Neural cell (in vitro differentiated cells): ENCODE data around the gene SKI. TPM values are rescaled to one million over a fixed set of nuclear protein-coding genes. Genes with fewer than 3 reads are reported as not detected.

Source experiments
- H2AFZ ChIP-seq: fragments of 200-600, 300-800 bp; sonication (generic), shearing (Covaris generic); 2 replicates; pipeline ENCODE4 v1.6.0; 2014; ENCODE audit warnings: low read depth, mild to moderate bottlenecking, antibody characterized with exemption, low read length, moderate library complexity
- H3F3A ChIP-seq: fragments of 200-600 bp; shearing (Covaris generic); 2 replicates; pipeline ENCODE4 v1.6.1; 2016; ENCODE audit warnings: mild to moderate bottlenecking, moderate library complexity, mixed read lengths, antibody characterized with exemption, low read length; ENCODE audit not compliant: insufficient read depth, poor library complexity, severe bottlenecking
- H3K27ac ChIP-seq: fragments of 200-600, 300-800 bp; sonication (generic), shearing (Covaris generic); 2 replicates; pipeline ENCODE4 v1.5.1; 2014; ENCODE audit warnings: mild to moderate bottlenecking, low read length, moderate library complexity
- H3K27me3 ChIP-seq: fragments of 300-800, 200-600 bp; sonication (generic), shearing (Covaris generic); 2 replicates; pipeline ENCODE4 v1.6.0; 2014; ENCODE audit warnings: mild to moderate bottlenecking, low read depth, low read length, moderate library complexity; ENCODE audit not compliant: insufficient read depth
- H3K36me3 ChIP-seq: fragments of 300-800, 200-600 bp; sonication (generic), shearing (Covaris generic); 2 replicates; pipeline ENCODE4 v1.5.1; 2014; ENCODE audit warnings: mild to moderate bottlenecking, antibody characterized with exemption, low read length, moderate library complexity; ENCODE audit not compliant: insufficient read depth
- H3K4me2 ChIP-seq: fragments of 300-800, 200-600 bp; sonication (generic), shearing (Covaris generic); 2 replicates; pipeline ENCODE4 v1.6.0; 2014; ENCODE audit warnings: mild to moderate bottlenecking, low read length
- H3K4me3 ChIP-seq: fragments of 300-800, 200-600 bp; sonication (generic), shearing (Covaris generic); 2 replicates; pipeline ENCODE4 v1.5.1; 2014; ENCODE audit warnings: mild to moderate bottlenecking, low read length, moderate library complexity
- H3K79me2 ChIP-seq: fragments of 200-600 bp; shearing (Covaris generic); replicated peaks from 2 replicates; pipeline ENCODE4 v1.6.0; 2014; ENCODE audit warnings: mild to moderate bottlenecking, low read length, moderate library complexity; ENCODE audit not compliant: insufficient read depth
- H3K9ac ChIP-seq: fragments of 300-800, 200-600 bp; sonication (generic), shearing (Covaris generic); 2 replicates; pipeline ENCODE4 v1.6.1; 2016; ENCODE audit warnings: mild to moderate bottlenecking, low read length, mixed read lengths
- H3K9me2 ChIP-seq: fragments of 200-600 bp; shearing (Covaris generic); 2 replicates; pipeline ENCODE4 v1.6.1; 2016; ENCODE audit warnings: mild to moderate bottlenecking, low read length, mixed read lengths; ENCODE audit not compliant: insufficient read depth
- H3K9me3 ChIP-seq: fragments of 200-600, 300-800 bp; sonication (generic), shearing (Covaris generic); 2 replicates; pipeline ENCODE4 v1.6.1; 2016; ENCODE audit warnings: mild to moderate bottlenecking, mixed run types, low read length, moderate library complexity, mixed read lengths
- H4K20me1 ChIP-seq: fragments of 200-600 bp; shearing (Covaris generic); 2 replicates; pipeline ENCODE4 v1.6.1; 2016; ENCODE audit warnings: mild to moderate bottlenecking, mixed run types; ENCODE audit not compliant: insufficient read depth
- CTCF ChIP-seq: fragments of 450-650 bp; IDR thresholded peaks from 2 replicates; pipeline ENCODE4 v1.5.1; 2014; ENCODE audit warnings: antibody characterized with exemption, mild to moderate bottlenecking, moderate library complexity; ENCODE audit not compliant: poor library complexity, severe bottlenecking
- EP300 ChIP-seq: fragments of 450-650 bp; conservative IDR thresholded peaks from 2 replicates; pipeline ENCODE4 v1.6.1; 2014; ENCODE audit warnings: antibody characterized with exemption, mild to moderate bottlenecking, moderate library complexity; ENCODE audit not compliant: poor library complexity, severe bottlenecking
- EZH2 ChIP-seq: fragments of 200-600, 300-800 bp; shearing (Covaris generic), sonication (generic); IDR thresholded peaks from 2 replicates; pipeline ENCODE4 v1.6.1; 2014; ENCODE audit warnings: antibody characterized with exemption, low read length, borderline replicate concordance, mild to moderate bottlenecking; ENCODE audit not compliant: insufficient read depth, poor library complexity, severe bottlenecking
- MXI1 ChIP-seq: fragments of 450-650 bp; conservative IDR thresholded peaks from 2 replicates; pipeline ENCODE4 v1.6.1; 2014; ENCODE audit warnings: antibody characterized with exemption, mild to moderate bottlenecking; ENCODE audit not compliant: poor library complexity, severe bottlenecking
- POLR2AphosphoS5 ChIP-seq: IDR thresholded peaks from 2 replicates; pipeline ENCODE4 v1.6.1; 2012
- RAD21 ChIP-seq: fragments of 450-650 bp; conservative IDR thresholded peaks from 2 replicates; pipeline ENCODE4 v1.6.1; 2014; ENCODE audit warnings: antibody characterized with exemption, mild to moderate bottlenecking, moderate library complexity
- SMC3 ChIP-seq: fragments of 450-650 bp; conservative IDR thresholded peaks from 2 replicates; pipeline ENCODE4 v1.6.1; 2014; ENCODE audit warnings: antibody characterized with exemption, mild to moderate bottlenecking, moderate library complexity; ENCODE audit not compliant: poor library complexity
- TAF1 ChIP-seq: IDR thresholded peaks from 2 replicates; pipeline ENCODE4 v1.6.1; 2012; ENCODE audit warnings: low read depth
- polyA plus RNA-seq: library from polyadenylated mRNA; depleted of rRNA; stranded (reverse); fragments of >200 nt; gene quantifications from 2 replicates; pipeline ENCODE4 v1.2.3, GENCODE V29; 2014

SKI gene
- polyA plus RNA-seq, 1 donor from 2014 or later, result 4.1 TPM

GRCh38 chr1:2314273-2314802, 86.2 kb downstream of the SKI start:
- TF ChIP-seq EZH2 (no peak), CTCF (no peak), POLR2AphosphoS5 (no peak), EP300 (no peak), TAF1 (no peak), SMC3 (no peak), MXI1 (no peak), RAD21 (no peak)
- no peak overlapping the region for H3K4me2 ChIP-seq
- no peaks in the 10 kb centered on the region for H4K20me1 ChIP-seq
- H3K9me3 ChIP-seq, result no peaks in the 10 kb centered on the region
- no peaks in the 10 kb centered on the region for H3K36me3 ChIP-seq
- H2AFZ ChIP-seq, result no peak overlapping the region
- no peak overlapping the region for H3K9ac ChIP-seq
- no peak overlapping the region for H3K27ac ChIP-seq
- no peak overlapping the region for H3K4me3 ChIP-seq
- H3K9me2 ChIP-seq, result no peaks in the 10 kb centered on the region
- H3K27me3 ChIP-seq, result no peaks in the 10 kb centered on the region
- no peaks in the 10 kb centered on the region for H3K79me2 ChIP-seq
- peaks cover 5% of the 10 kb centered on the region for H3F3A ChIP-seq

- H3K27ac ChIP-seq, result no peak overlapping the region
- H3K9me3 ChIP-seq, result no peaks in the 10 kb centered on the region
- H3K4me3 ChIP-seq, result peak overlapping the region; percentile 43
- H3K4me2 ChIP-seq, result no peak overlapping the region
- peak; percentile 58 for TF ChIP-seq CTCF
- no peak for TF ChIP-seq MXI1
- H2AFZ ChIP-seq, result no peak overlapping the region
- peak overlapping the region; percentile 23 for H3K9ac ChIP-seq
- H4K20me1 ChIP-seq, result no peaks in the 10 kb centered on the region
- H3K27me3 ChIP-seq, result no peaks in the 10 kb centered on the region
- H3K36me3 ChIP-seq, result no peaks in the 10 kb centered on the region
- no peaks in the 10 kb centered on the region for H3K9me2 ChIP-seq
- H3F3A ChIP-seq, result peaks cover 5% of the 10 kb centered on the region
- H3K79me2 ChIP-seq, result no peaks in the 10 kb centered on the region
These were observed 86.9 kb downstream of the SKI start for GRCh38 chr1:2314803-2315673.
